Lung (tissue), 12 donors: ENCODE measurements around the gene RASGRF1. TPM values are rescaled to one million over a fixed set of nuclear protein-coding genes. Genes with fewer than 3 reads are reported as not detected.

Experiments used
- ATAC-seq: fragments of 200-7000 bp; cut with Tn5 transposase; one replicate; pipeline ENCODE4 v1.9.1; 2020; ENCODE audit warnings: moderate number of reproducible peaks; ENCODE audit not compliant: insufficient read depth, low FRiP score
- DNase-seq, 3 donors: peaks; one replicate each; pipeline ENCODE4 v3.0.0-alpha.2; 2013 to 2017
- H3K27ac ChIP-seq, 2 donors: one replicate each; pipeline ENCODE4 v1.5.1; 2013; ENCODE audit warnings: mild to moderate bottlenecking in 2 of 2, moderate library complexity in 2 of 2, control low read depth in 1 of 2, inconsistent platforms in 1 of 2, low read depth in 1 of 2, low read length in 1 of 2
- H3K27me3 ChIP-seq, 3 donors: one replicate each; pipeline ENCODE4 v1.5.1; 2013; ENCODE audit warnings: low read length in 2 of 3; ENCODE audit not compliant: control insufficient read depth in 3 of 3, insufficient read depth in 3 of 3
- H3K36me3 ChIP-seq, 4 donors: one replicate each; pipeline ENCODE4 v1.5.1; 2013; ENCODE audit warnings: low read length in 4 of 4, mild to moderate bottlenecking in 1 of 4, moderate library complexity in 1 of 4; ENCODE audit not compliant: control insufficient read depth in 4 of 4, insufficient read depth in 4 of 4
- H3K4me1 ChIP-seq, 5 donors: one replicate each; pipeline ENCODE4 v1.5.1; 2013; ENCODE audit warnings: low read length in 5 of 5, mild to moderate bottlenecking in 2 of 5, moderate library complexity in 1 of 5; ENCODE audit not compliant: control insufficient read depth in 5 of 5, insufficient read depth in 5 of 5
- H3K4me3 ChIP-seq: one replicate; pipeline ENCODE4 v1.5.1; 2013; ENCODE audit warnings: mild to moderate bottlenecking, control low read depth, moderate library complexity
- H3K9ac ChIP-seq, 2 donors: one replicate each; pipeline ENCODE4 v1.5.1; 2013; ENCODE audit warnings: low read length in 2 of 2, control low read depth in 1 of 2; ENCODE audit not compliant: insufficient read depth in 1 of 2
- H3K9me3 ChIP-seq, 4 donors: one replicate each; pipeline ENCODE4 v1.5.1; 2013; ENCODE audit warnings: low read length in 3 of 4, mild to moderate bottlenecking in 1 of 4, moderate library complexity in 1 of 4; ENCODE audit not compliant: control insufficient read depth in 4 of 4, insufficient read depth in 3 of 4
- WGBS, 2 donors: extraction: QIAGEN DNeasy Blood & Tissue Kit; methylation state at CpG; one replicate each; pipeline ENCODE4 v1.1.7; 2013; 5-methylcytosine and 5-hydroxymethylcytosine counted together
- polyA plus RNA-seq, 2 donors: library from polyadenylated mRNA; stranded (reverse); fragments of 200-250 nt; gene quantifications; one replicate each; pipeline ENCODE4 v1.2.1, GENCODE V29; 2013
- total RNA-seq, 2 donors: library from RNA; depleted of rRNA in 1 of 2; stranded (reverse); fragments of >200 nt in 1 of 2; gene quantifications; one replicate each; pipeline ENCODE4 v1.2.1, GENCODE V29; 2014 to 2021
- TF ChIP-seq, protein P1 (sequence below): IDR thresholded peaks from 2 replicates; pipeline ENCODE4 v1.5.1; 2012; ENCODE audit warnings: mild to moderate bottlenecking; ENCODE audit errors: control extremely low read depth, extremely low read depth
- donor health status: control.
- donor health status: control.
- donor health status: Bipolar disorder and iron deficiency.
- donor health status: healthy.
- donor health status: DM: yes; HTN: yes; CAD: no.

Gene RASGRF1
- total and polyA plus RNA-seq, 4 donors: 10.9 to 71.2 (median 24.6) TPM

- no peaks in the 10 kb centered on the region for H3K36me3 ChIP-seq
- H3K9me3 ChIP-seq: peaks cover 0 to 5% (median 0%) of the 10 kb centered on the region in 4 donors
- no peak for DNase-seq
- peaks cover 0 to 2% (median 0%) of the 10 kb centered on the region in 3 donors for H3K27me3 ChIP-seq
- no peak overlapping the region for H3K27ac ChIP-seq
- WGBS, 2 donors: 92 to 95% methylated on average over 5 of the region's 5 CpGs
- no peak for ATAC-seq
- no peaks in the 10 kb centered on the region for H3K4me1 ChIP-seq
- no peak overlapping the region for H3K4me3 ChIP-seq
- TF ChIP-seq, protein P1, sequence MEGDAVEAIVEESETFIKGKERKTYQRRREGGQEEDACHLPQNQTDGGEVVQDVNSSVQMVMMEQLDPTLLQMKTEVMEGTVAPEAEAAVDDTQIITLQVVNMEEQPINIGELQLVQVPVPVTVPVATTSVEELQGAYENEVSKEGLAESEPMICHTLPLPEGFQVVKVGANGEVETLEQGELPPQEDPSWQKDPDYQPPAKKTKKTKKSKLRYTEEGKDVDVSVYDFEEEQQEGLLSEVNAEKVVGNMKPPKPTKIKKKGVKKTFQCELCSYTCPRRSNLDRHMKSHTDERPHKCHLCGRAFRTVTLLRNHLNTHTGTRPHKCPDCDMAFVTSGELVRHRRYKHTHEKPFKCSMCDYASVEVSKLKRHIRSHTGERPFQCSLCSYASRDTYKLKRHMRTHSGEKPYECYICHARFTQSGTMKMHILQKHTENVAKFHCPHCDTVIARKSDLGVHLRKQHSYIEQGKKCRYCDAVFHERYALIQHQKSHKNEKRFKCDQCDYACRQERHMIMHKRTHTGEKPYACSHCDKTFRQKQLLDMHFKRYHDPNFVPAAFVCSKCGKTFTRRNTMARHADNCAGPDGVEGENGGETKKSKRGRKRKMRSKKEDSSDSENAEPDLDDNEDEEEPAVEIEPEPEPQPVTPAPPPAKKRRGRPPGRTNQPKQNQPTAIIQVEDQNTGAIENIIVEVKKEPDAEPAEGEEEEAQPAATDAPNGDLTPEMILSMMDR: no peak
- H3K9ac ChIP-seq: no peak overlapping the region
These were observed 12.6 kb downstream of the RASGRF1 start for GRCh38 chr15:79078003-79078402.

DNA sequence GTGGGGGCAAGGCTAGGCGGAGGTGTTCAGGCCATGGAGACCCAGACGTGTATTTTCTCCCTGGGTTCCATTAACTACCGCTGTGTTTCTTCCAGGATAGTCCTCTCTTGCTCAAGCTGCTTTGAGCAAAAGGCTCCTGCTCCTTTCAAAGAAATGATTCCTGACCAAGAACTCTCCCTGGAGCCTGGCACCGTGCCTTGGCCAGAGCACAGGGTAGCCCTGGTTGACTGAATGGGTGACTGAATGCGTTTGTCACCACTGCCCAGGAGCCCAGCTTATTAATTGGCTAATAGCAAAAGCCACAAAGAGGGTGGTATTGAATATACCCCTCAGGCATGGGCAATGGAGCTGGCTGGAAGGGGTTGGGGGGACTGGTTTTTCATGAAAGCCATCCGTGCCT, 13.9 kb downstream of the RASGRF1 start:
- no peak overlapping the region for H3K4me3 ChIP-seq
- TF ChIP-seq, protein P1: no peak
- H3K27ac ChIP-seq: no peak overlapping the region
- ATAC-seq: no peak
- peaks cover 0 to 5% (median 0%) of the 10 kb centered on the region in 4 donors for H3K9me3 ChIP-seq
- DNase-seq: no peak
- H3K9ac ChIP-seq: no peak overlapping the region
- no peaks in the 10 kb centered on the region for H3K4me1 ChIP-seq
- H3K27me3 ChIP-seq: peaks cover 0 to 2% (median 0%) of the 10 kb centered on the region in 3 donors
- no peaks in the 10 kb centered on the region for H3K36me3 ChIP-seq
- WGBS, 2 donors: 72 to 90% methylated on average over 6 of the region's 6 CpGs

GRCh38 chr15:79075256-79075655, 15.3 kb downstream of the RASGRF1 start:
- Histone ChIP-seq H3K27ac (no peak overlapping the region), H3K9me3 (peaks cover 0 to 5% (median 0%) of the 10 kb centered on the region in 4 donors), H3K4me1 (no peaks in the 10 kb centered on the region), H3K36me3 (no peaks in the 10 kb centered on the region), H3K27me3 (peaks cover 0 to 2% (median 0%) of the 10 kb centered on the region in 3 donors), H3K9ac (no peak overlapping the region), H3K4me3 (no peak overlapping the region)
- DNase-seq (no peak), ATAC-seq (no peak)
- WGBS, 2 donors: 38 to 90% methylated on average over 2 of the region's 2 CpGs
- TF ChIP-seq, protein P1: no peak

GRCh38 chr15:79073336-79073735, 17.2 kb downstream of the RASGRF1 start:
- no peaks in the 10 kb centered on the region for H3K4me1 ChIP-seq
- WGBS, 2 donors: 86 to 88% methylated on average over 9 of the region's 9 CpGs
- DNase-seq: no peak
- no peaks in the 10 kb centered on the region for H3K36me3 ChIP-seq
- peaks cover 0 to 2% (median 0%) of the 10 kb centered on the region in 4 donors for H3K9me3 ChIP-seq
- no peak overlapping the region for H3K9ac ChIP-seq
- ATAC-seq: no peak
- H3K27me3 ChIP-seq: peaks cover 0 to 2% (median 0%) of the 10 kb centered on the region in 3 donors
- no peak overlapping the region for H3K4me3 ChIP-seq
- no peak overlapping the region for H3K27ac ChIP-seq
- TF ChIP-seq, protein P1: no peak
